Heart left ventricle (tissue), 16 donors: ENCODE measurements around the gene TMEM205. TPM values are rescaled to one million over a fixed set of nuclear protein-coding genes. Genes with fewer than 3 reads are reported as not detected.

Source experiments
- ATAC-seq, 4 donors: fragments of 200-7000 bp; cut with Tn5 transposase; one replicate each; pipeline ENCODE4 v1.9.1; 2020 to 2022; ENCODE audit warnings: moderate library complexity in 4 of 4, mild to moderate bottlenecking in 3 of 4, moderate number of reproducible peaks in 1 of 4
- DNase-seq, 5 donors: peaks; one replicate each; pipeline ENCODE4 v3.0.0-alpha.2; 2020
- H3K27ac ChIP-seq, 12 donors: fragments of 200-600 bp; sonication (generic) in 4 of 12; one replicate each; pipeline versions ENCODE4 v1.5.0 to v1.8.0; 2016 to 2022; ENCODE audit warnings: mild to moderate bottlenecking in 2 of 12
- H3K27me3 ChIP-seq, 9 donors: fragments of 200-600 bp; sonication (generic) in 2 of 9; one replicate each; pipeline versions ENCODE4 v1.5.1 to v1.8.0; 2016 to 2022; ENCODE audit warnings: mild to moderate bottlenecking in 3 of 9
- H3K36me3 ChIP-seq, 9 donors: fragments of 200-600 bp; sonication (generic) in 2 of 9; one replicate each; pipeline versions ENCODE4 v1.5.0 to v1.8.0; 2018 to 2022; ENCODE audit warnings: mild to moderate bottlenecking in 2 of 9
- H3K4me1 ChIP-seq, 12 donors: fragments of 200-600 bp; sonication (generic) in 4 of 12; one replicate each; pipeline versions ENCODE4 v1.5.0 to v1.8.0; 2016 to 2022; ENCODE audit warnings: mild to moderate bottlenecking in 3 of 12
- H3K4me3 ChIP-seq, 12 donors: fragments of 200-600 bp; sonication (generic) in 4 of 12; one replicate each; pipeline versions ENCODE4 v1.5.0 to v1.8.0; 2017 to 2022; ENCODE audit warnings: mild to moderate bottlenecking in 9 of 12, moderate library complexity in 4 of 12
- H3K9me3 ChIP-seq, 12 donors: fragments of 200-600 bp; sonication (generic) in 4 of 12; one replicate each; pipeline versions ENCODE4 v1.5.0 to v1.8.0; 2016 to 2022; ENCODE audit warnings: mild to moderate bottlenecking in 1 of 12
- POLR2A ChIP-seq, 2 donors: fragments of 450-650 bp; IDR thresholded peaks; one replicate each; pipeline ENCODE4 v1.6.1; 2017; ENCODE audit warnings: antibody characterized with exemption in 2 of 2, mild to moderate bottlenecking in 2 of 2, moderate library complexity in 2 of 2
- WGBS, 4 donors: extraction: QIAGEN DNeasy Blood & Tissue Kit in 2 of 4; methylation state at CpG; one replicate each; pipeline versions ENCODE4 v1.1.5 to v1.1.7; 2013 to 2018; 5-methylcytosine and 5-hydroxymethylcytosine counted together
- intact Hi-C, 10 donors: fragments of 100-400 bp; cut with DNase I; formaldehyde crosslinking; loops; one replicate each; pipeline versions ENCODE4 v1.11.1 to v1.14.2; 2022
- polyA plus RNA-seq, 2 donors: library from polyadenylated mRNA; stranded (reverse); fragments of 200-250 nt; gene quantifications; one replicate each; pipeline ENCODE4 v1.2.3, GENCODE V29; 2013
- total RNA-seq, 9 donors: library from RNA; depleted of rRNA in 2 of 9; stranded (reverse); fragments of >200 nt in 2 of 9; fragmentation: NEBNext Ultra II Directional in 3 of 9; extraction: Animal tissue kit (Norgen Biotek cat#: 25700) in 3 of 9; gene quantifications; one replicate each; pipeline versions ENCODE4 v1.1.0 to v1.2.4, GENCODE V29; 2016 to 2023
- TF ChIP-seq, protein P1 (sequence below), 12 donors: fragments of 200-600 bp; sonication (generic) in 4 of 12; IDR thresholded peaks; one replicate each; pipeline versions ENCODE4 v1.5.0 to v1.8.0; 2018 to 2022; ENCODE audit warnings: antibody characterized with exemption in 12 of 12, mild to moderate bottlenecking in 5 of 12
- donor health status: ischemic (EF 13 %, LVEDD 7.1; RV severe dilation, severe dysfunction).
- donor health status: healthy with polysubstance abuse.
- donor health status: DM: no; HTN: yes; CAD: no.
- donor health status: DM: no; HTN: no; CAD: no.
- donor health status: ischemic (EF 25% LVEDD 6.9; RV normal size, moderate dysfunction).
- donor health status: ischemic (EF 25% LVEDD 5.7; RV mildly dilated, moderate dysfunction).
- donor health status: healthy.
- donor health status: DM: yes; HTN: yes; CAD: no.
- donor health status: ischemic (EF 35%, LVEDD 5.7; RV mildly dilated, moderate dysfunction).
- donor health status: nonischemic (EF 11% LVEDD 7.7; RV severe dilation, severe dysfunction).
- donor health status: DM: yes; HTN: yes; CAD: no.
- donor health status: PGD.
- donor health status: ischemic (EF 29% LVEDD 5.4; RV normal size, mild dysfunction).
- donor health status: nonischemic (EF 23%, LVEDD 6.1; RV moderate dilation, normal function).

Gene TMEM205
- total and polyA plus RNA-seq, 11 donors, result 68.3 to 372 (median 90.6) TPM

DNA sequence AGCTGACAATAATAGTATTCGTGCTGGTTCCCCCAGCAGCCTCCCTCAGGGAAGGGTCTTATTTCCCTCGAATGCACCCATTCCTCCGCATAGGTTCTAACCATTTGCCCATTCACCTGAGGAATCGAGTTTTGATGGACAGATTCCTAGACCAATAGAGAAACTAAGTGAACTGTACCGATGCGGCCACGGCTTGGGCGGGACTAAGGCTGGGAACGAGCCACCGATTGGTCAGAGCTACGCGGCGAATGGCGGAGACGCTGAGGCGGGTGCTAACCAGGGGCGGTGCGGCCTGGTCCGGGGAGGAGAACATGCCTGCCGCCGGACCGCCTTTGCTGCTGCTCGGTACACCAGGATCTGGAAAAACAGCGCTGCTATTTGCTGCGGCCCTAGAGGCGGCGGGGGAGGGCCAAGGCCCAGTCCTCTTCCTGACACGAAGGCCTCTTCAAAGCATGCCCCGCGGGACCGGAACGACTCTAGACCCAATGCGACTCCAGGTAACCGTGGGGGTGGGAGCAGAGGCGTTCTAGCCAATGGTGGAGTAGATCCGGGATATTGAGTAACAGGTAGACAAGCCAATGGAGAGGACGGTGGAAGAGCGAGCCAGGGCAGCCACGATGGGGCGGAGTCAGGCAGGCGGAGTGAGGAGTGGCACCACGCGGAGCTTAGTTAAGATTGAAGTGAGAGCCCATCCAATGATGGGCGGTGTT lies 28.5 kb upstream of the TMEM205 start, which contains the start of gene SWSAP1:
TSS of gene SWSAP1 (plus strand) at position 234 of the 710 bp plus-strand sequence. CDS start at position 249, 15 bp downstream.
- peak within 1 kb of the TSS; percentile 92 to 100 (median 96) for H3K27ac ChIP-seq
- peaks cover 0 to 7% (median 5%) of the 10 kb centered on the region in 9 donors for H3K36me3 ChIP-seq
- no peak for TF ChIP-seq POLR2A (IDR thresholded peaks at IDR 0.05)
- TF ChIP-seq, protein P1, sequence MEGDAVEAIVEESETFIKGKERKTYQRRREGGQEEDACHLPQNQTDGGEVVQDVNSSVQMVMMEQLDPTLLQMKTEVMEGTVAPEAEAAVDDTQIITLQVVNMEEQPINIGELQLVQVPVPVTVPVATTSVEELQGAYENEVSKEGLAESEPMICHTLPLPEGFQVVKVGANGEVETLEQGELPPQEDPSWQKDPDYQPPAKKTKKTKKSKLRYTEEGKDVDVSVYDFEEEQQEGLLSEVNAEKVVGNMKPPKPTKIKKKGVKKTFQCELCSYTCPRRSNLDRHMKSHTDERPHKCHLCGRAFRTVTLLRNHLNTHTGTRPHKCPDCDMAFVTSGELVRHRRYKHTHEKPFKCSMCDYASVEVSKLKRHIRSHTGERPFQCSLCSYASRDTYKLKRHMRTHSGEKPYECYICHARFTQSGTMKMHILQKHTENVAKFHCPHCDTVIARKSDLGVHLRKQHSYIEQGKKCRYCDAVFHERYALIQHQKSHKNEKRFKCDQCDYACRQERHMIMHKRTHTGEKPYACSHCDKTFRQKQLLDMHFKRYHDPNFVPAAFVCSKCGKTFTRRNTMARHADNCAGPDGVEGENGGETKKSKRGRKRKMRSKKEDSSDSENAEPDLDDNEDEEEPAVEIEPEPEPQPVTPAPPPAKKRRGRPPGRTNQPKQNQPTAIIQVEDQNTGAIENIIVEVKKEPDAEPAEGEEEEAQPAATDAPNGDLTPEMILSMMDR (IDR thresholded peaks at IDR 0.05), result no peak
- DNase-seq (peak; percentile 99), ATAC-seq (peak; percentile 96 to 98 (median 98))
- WGBS, 4 donors, result 0 to 1% (median 1%) methylated on average over 40 to 44 of the region's 44 CpGs
- H3K9me3 ChIP-seq, result no peaks in the 10 kb centered on the region
- H3K4me3 ChIP-seq, result peak within 1 kb of the TSS; percentile 25 to 90 (median 70)
- intact Hi-C loops, result loop anchor here in 8 of 10 donors (1.0 to 10.0 kb wide), 5 partner anchors 28 to 220 kb away; partner anchors contain the start of genes TSPAN16 (in 6 of the 8), ODAD3 (in 3 of the 8), PRKCSH (in 3 of the 8) and CCDC159 (in 1 of the 8)
- H3K27me3 ChIP-seq, result no peaks in the 10 kb centered on the region
- H3K4me1 ChIP-seq, result peaks cover 7 to 48% (median 21%) of the 10 kb centered on the region in 12 donors

DNA sequence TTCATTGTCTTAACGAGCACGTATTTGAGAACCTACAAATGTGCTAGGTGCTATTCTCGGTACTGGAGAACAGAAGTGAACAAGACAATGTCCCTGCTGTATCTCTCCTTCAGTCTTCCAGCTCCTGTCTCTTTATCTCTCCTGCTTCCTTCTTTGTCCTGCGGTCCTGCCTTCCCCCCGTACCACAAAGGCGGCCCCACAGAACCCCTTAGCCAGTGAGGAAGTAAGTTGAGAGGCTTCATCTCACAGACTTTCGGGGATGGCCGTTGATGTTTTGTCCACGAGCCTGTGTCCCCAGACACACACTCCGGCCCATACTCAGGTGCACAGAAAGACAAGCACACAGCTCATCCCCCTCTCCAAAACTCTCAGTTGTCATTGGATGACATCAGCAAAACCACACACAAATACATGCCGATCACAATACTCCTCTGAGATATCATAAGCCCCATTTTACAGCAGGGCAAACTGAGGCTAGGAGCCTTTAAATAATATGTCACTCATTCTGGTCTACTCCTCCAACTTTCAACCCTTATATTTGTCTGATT lies 27.9 kb upstream of the TMEM205 start:
- H3K4me3 ChIP-seq, result peak overlapping the region; percentile 25 to 90 (median 70)
- no peak for ATAC-seq
- intact Hi-C loops, result loop anchor here in 7 of 10 donors (1.0 to 10.0 kb wide), 4 partner anchors 28 to 221 kb away; partner anchors contain the start of genes TSPAN16 (in 6 of the 7), ODAD3 (in 3 of the 7), PRKCSH (in 3 of the 7) and CCDC159 (in 1 of the 7)
- peaks cover 7 to 48% (median 21%) of the 10 kb centered on the region in 12 donors for H3K4me1 ChIP-seq
- TF ChIP-seq, protein P1 (IDR thresholded peaks at IDR 0.05), result no peak
- no peak for TF ChIP-seq POLR2A (IDR thresholded peaks at IDR 0.05)
- peak overlapping the region in 10 of 12 donors; percentile 92 to 100 (median 96) for H3K27ac ChIP-seq
- WGBS, 4 donors, result 24 to 43% (median 37%) methylated on average over 11 of the region's 11 CpGs
- no peaks in the 10 kb centered on the region for H3K27me3 ChIP-seq
- peaks cover 0 to 7% (median 5%) of the 10 kb centered on the region in 9 donors for H3K36me3 ChIP-seq
- no peaks in the 10 kb centered on the region for H3K9me3 ChIP-seq
- DNase-seq, result no peak

DNA sequence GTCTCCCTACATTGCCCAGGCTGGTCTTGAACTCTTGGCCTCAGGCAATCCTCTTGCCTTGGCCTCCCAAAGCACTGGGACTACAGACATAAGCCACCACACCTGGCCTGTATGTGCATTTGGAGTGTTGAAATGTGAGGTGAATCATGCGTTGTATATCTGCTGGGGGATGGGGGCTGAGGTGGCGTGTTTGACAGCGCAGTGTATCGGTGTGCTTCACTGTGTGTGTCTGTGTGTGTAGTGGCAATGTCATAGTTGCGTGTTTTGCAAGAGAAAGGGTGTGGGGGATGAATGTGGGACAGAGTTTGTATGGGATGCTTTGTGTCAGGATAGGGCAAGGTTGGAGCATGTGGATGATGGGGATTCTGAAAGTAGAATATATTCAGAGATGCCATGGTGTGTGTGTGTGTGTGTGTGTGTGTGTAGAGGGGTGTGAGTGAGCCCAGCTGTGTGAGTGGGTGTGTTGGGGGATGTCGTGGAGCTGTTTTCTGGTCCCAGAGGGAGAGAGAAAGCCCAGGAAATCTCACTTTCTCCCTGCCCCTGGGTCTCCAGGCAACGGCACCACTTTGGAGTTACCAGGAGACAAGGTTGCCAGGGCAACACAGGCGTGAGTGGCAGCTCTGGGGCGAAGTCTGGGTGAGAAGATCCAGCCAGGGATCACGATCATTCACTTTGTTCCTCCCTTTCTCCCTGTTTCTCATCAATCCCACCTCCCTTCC lies 27.3 kb upstream of the TMEM205 start:
- Histone ChIP-seq H3K27ac (no peak overlapping the region), H3K4me1 (peaks cover 7 to 42% (median 21%) of the 10 kb centered on the region in 12 donors), H3K27me3 (no peaks in the 10 kb centered on the region), H3K4me3 (no peak overlapping the region), H3K9me3 (no peaks in the 10 kb centered on the region), H3K36me3 (peaks cover 0 to 7% (median 3%) of the 10 kb centered on the region in 9 donors)
- ATAC-seq (no peak), DNase-seq (no peak)
- TF ChIP-seq, protein P1 (IDR thresholded peaks at IDR 0.05), result no peak
- TF ChIP-seq POLR2A (IDR thresholded peaks at IDR 0.05), result no peak
- 48 to 55% (median 51%) methylated on average over 10 of the region's 10 CpGs for WGBS, 4 donors
- intact Hi-C loops, result loop anchor here in 7 of 10 donors (10.0 kb wide), 2 partner anchors 79 to 221 kb away; partner anchors contain the start of genes TSPAN16 (in 6 of the 7) and ZNF627 (in 1 of the 7)
